NCI-H187 (cell line): ENCODE results near the gene G6PC3.
"Not testable (repeated sequence)": the region's sequence is repeated elsewhere in the genome, so short reads cannot be mapped to it uniquely, and the experiment has no call there.

Source experiments
- DNase-seq, 2 experiments: peaks; one replicate each; lab custom pipeline; 2025; lab: John Stamatoyannopoulos, UW

The G6PC3 gene

GRCh38 chr17:44070455-44071197 is at the start of gene G6PC3:
TSS of gene G6PC3 (plus strand) at chr17:44070735. CDS start at chr17:44070966, 231 bp downstream.
- DNase-seq: peak; percentile 73 to 91

- DNase-seq: not testable (repeated sequence)
These were observed 49.3 kb upstream of the G6PC3 start for GRCh38 chr17:44021227-44021626.

- no peak for DNase-seq
These were observed 48.3 kb upstream of the G6PC3 start for GRCh38 chr17:44022246-44022645.

- no peak for DNase-seq
These were observed 46.8 kb upstream of the G6PC3 start for GRCh38 chr17:44023545-44024270.

GRCh38 chr17:44024271-44024663 is 46.3 kb upstream of the G6PC3 start:
- no peak for DNase-seq

GRCh38 chr17:44024853-44025252 is 45.7 kb upstream of the G6PC3 start:
- no peak for DNase-seq

GRCh38 chr17:44029736-44030135 is 40.8 kb upstream of the G6PC3 start:
- no peak for DNase-seq

GRCh38 chr17:44030482-44030881 is 40.1 kb upstream of the G6PC3 start:
- DNase-seq: no peak

- no peak for DNase-seq
These were observed 36.6 kb upstream of the G6PC3 start for GRCh38 chr17:44033861-44034408.

GRCh38 chr17:44034688-44035087 is 35.8 kb upstream of the G6PC3 start:
- DNase-seq: not testable (repeated sequence)

- DNase-seq: no peak
These were observed 33.1 kb upstream of the G6PC3 start for GRCh38 chr17:44037471-44037870.

- no peak for DNase-seq
These were observed 31.9 kb upstream of the G6PC3 start for GRCh38 chr17:44038604-44039011.

- DNase-seq: no peak
These were observed 30.5 kb upstream of the G6PC3 start for GRCh38 chr17:44039829-44040635.

- DNase-seq: no peak
These were observed 27.3 kb upstream of the G6PC3 start for GRCh38 chr17:44043272-44043696.

- DNase-seq: no peak
These were observed 26.5 kb upstream of the G6PC3 start for GRCh38 chr17:44044071-44044470.

GRCh38 chr17:44045486-44045885 is 25.0 kb upstream of the G6PC3 start:
- no peak for DNase-seq

- DNase-seq: not testable (repeated sequence)
These were observed 23.6 kb upstream of the G6PC3 start for GRCh38 chr17:44046893-44047292.

- DNase-seq: no peak
These were observed 21.1 kb upstream of the G6PC3 start for GRCh38 chr17:44049294-44050060.

- no peak for DNase-seq
These were observed 17.2 kb upstream of the G6PC3 start for GRCh38 chr17:44053125-44053872.

- DNase-seq: no peak
These were observed 11.2 kb upstream of the G6PC3 start for GRCh38 chr17:44059101-44059892.
